Measurements from ENCODE around the gene DRICH1.
"Not testable (repeated sequence)": the region's sequence is repeated elsewhere in the genome, so short reads cannot be mapped to it uniquely, and the experiment has no call there.

Gene DRICH1

GRCh38 chr22:23576681-23577080 lies 55.4 kb downstream of the DRICH1 start:
- no peak for TF ChIP-seq CTCF (conservative IDR thresholded peaks at IDR 0.05; ENCODE audit: control insufficient read depth, insufficient read depth, low read depth, low read length)
- DNase-seq (ENCODE audit: low read depth) = no peak
- no peak overlapping the region for H3K4me3 ChIP-seq (ENCODE audit: control insufficient read depth, low read depth, low read length)

GRCh38 chr22:23575601-23576000 lies 56.5 kb downstream of the DRICH1 start:
- no peak for TF ChIP-seq CTCF (conservative IDR thresholded peaks at IDR 0.05; ENCODE audit: control insufficient read depth, insufficient read depth, low read depth, low read length)
- no peak overlapping the region for H3K4me3 ChIP-seq (ENCODE audit: control insufficient read depth, low read depth, low read length)
- DNase-seq (ENCODE audit: low read depth) = no peak

- no peak for DNase-seq (ENCODE audit: low read depth)
- no peak overlapping the region for H3K4me3 ChIP-seq (ENCODE audit: control insufficient read depth, low read depth, low read length)
- no peak for TF ChIP-seq CTCF (conservative IDR thresholded peaks at IDR 0.05; ENCODE audit: control insufficient read depth, insufficient read depth, low read depth, low read length)
Measured at GRCh38 chr22:23574877-23575276, 57.2 kb downstream of the DRICH1 start.

GRCh38 chr22:23574371-23574811 lies 57.7 kb downstream of the DRICH1 start:
- no peak overlapping the region for H3K4me3 ChIP-seq (ENCODE audit: control insufficient read depth, low read depth, low read length)
- no peak for TF ChIP-seq CTCF (conservative IDR thresholded peaks at IDR 0.05; ENCODE audit: control insufficient read depth, insufficient read depth, low read depth, low read length)
- DNase-seq (ENCODE audit: low read depth) = no peak

GRCh38 chr22:23573701-23574235 lies 58.4 kb downstream of the DRICH1 start:
- not testable (repeated sequence) for H3K4me3 ChIP-seq (ENCODE audit: control insufficient read depth, low read depth, low read length); DNase-seq (ENCODE audit: low read depth)

GRCh38 chr22:23573106-23573505 lies 59.0 kb downstream of the DRICH1 start:
- DNase-seq (ENCODE audit: low read depth); H3K4me3 ChIP-seq (ENCODE audit: control insufficient read depth, low read depth, low read length): not testable (repeated sequence)

- TF ChIP-seq CTCF (conservative IDR thresholded peaks at IDR 0.05; ENCODE audit: control insufficient read depth, insufficient read depth, low read depth, low read length) = no peak
- no peak for DNase-seq (ENCODE audit: low read depth)
- no peak overlapping the region for H3K4me3 ChIP-seq (ENCODE audit: control insufficient read depth, low read depth, low read length)
Measured at GRCh38 chr22:23571486-23571885, 60.6 kb downstream of the DRICH1 start.

- TF ChIP-seq CTCF (conservative IDR thresholded peaks at IDR 0.05; ENCODE audit: control insufficient read depth, insufficient read depth, low read depth, low read length) = no peak
- no peak for DNase-seq (ENCODE audit: low read depth)
- H3K4me3 ChIP-seq (ENCODE audit: control insufficient read depth, low read depth, low read length) = no peak overlapping the region
Measured at GRCh38 chr22:23570681-23571080, 61.4 kb downstream of the DRICH1 start.
